Lower leg skin (tissue), 4 donors: ENCODE results near the gene CRHR2. TPM values are rescaled to one million over a fixed set of nuclear protein-coding genes. Genes with fewer than 3 reads are reported as not detected.

ENCODE experiments used
- DNase-seq, 2 donors: peaks; one replicate each; pipeline ENCODE4 v3.0.0-alpha.2; 2019; ENCODE audit warnings: low spot score in 2 of 2
- H3K4me3 ChIP-seq: fragments of 200-600 bp; sonication (generic); 2 replicates; pipeline ENCODE4 v1.5.1; 2017; ENCODE audit warnings: mild to moderate bottlenecking, low read depth; ENCODE audit not compliant: poor library complexity, severe bottlenecking
- CTCF ChIP-seq, 3 donors: fragments of 450-650 bp; IDR thresholded peaks; one replicate each; pipeline ENCODE4 v1.5.1; 2016; ENCODE audit warnings: antibody characterized with exemption in 3 of 3, mild to moderate bottlenecking in 3 of 3, moderate library complexity in 2 of 3
- POLR2A ChIP-seq, 2 donors: fragments of 450-650 bp; IDR thresholded peaks; one replicate each; pipeline ENCODE4 v1.6.1; 2016 to 2017; ENCODE audit warnings: antibody characterized with exemption in 2 of 2, mild to moderate bottlenecking in 1 of 2, moderate library complexity in 1 of 2
- WGBS, 2 donors: methylation state at CpG; one replicate each; pipeline ENCODE4 v1.1.5; 2018; 5-methylcytosine and 5-hydroxymethylcytosine counted together
- intact Hi-C: fragments of 100-400 bp; cut with DNase I; formaldehyde crosslinking; loops from one replicate; pipeline ENCODE4 v1.15.0; 2023; ENCODE audit warnings: low total_unique reads
- total RNA-seq, 4 donors: library from RNA; depleted of rRNA; stranded (reverse); fragments of >200 nt; gene quantifications; one replicate each; pipeline ENCODE4 v1.1.0, GENCODE V29; 2016

The CRHR2 gene
- total RNA-seq, 4 donors from 2014 or later: 0.45 TPM; not detected in 3

- intact Hi-C loops: no loop called here
- WGBS, 2 donors: 90 to 94% methylated on average over 6 of the region's 6 CpGs
- H3K4me3 ChIP-seq: no peak overlapping the region
- TF ChIP-seq CTCF (IDR thresholded peaks at IDR 0.05) (no peak), POLR2A (IDR thresholded peaks at IDR 0.05) (no peak)
- DNase-seq: no peak
Observed at GRCh38 chr7:30706316-30706715, 24.1 kb upstream of the CRHR2 start.

GRCh38 chr7:30705596-30705995 is 23.3 kb upstream of the CRHR2 start:
- no peak for DNase-seq
- TF ChIP-seq CTCF (IDR thresholded peaks at IDR 0.05) (no peak), POLR2A (IDR thresholded peaks at IDR 0.05) (no peak)
- no peak overlapping the region for H3K4me3 ChIP-seq
- WGBS, 2 donors: 74 to 78% methylated on average over 13 of the region's 13 CpGs
- intact Hi-C loops: no loop called here

- WGBS, 2 donors: 76 to 84% methylated on average over 8 of the region's 8 CpGs
- TF ChIP-seq CTCF (IDR thresholded peaks at IDR 0.05) (no peak), POLR2A (IDR thresholded peaks at IDR 0.05) (no peak)
- intact Hi-C loops: no loop called here
- H3K4me3 ChIP-seq: no peak overlapping the region
- DNase-seq: no peak
Observed at GRCh38 chr7:30705008-30705407, 22.8 kb upstream of the CRHR2 start.

GRCh38 chr7:30703756-30704155 is 21.5 kb upstream of the CRHR2 start:
- 79 to 86% methylated on average over 4 of the region's 4 CpGs for WGBS, 2 donors
- TF ChIP-seq CTCF (IDR thresholded peaks at IDR 0.05): no peak
- TF ChIP-seq POLR2A (IDR thresholded peaks at IDR 0.05): no peak
- no peak for DNase-seq
- intact Hi-C loops: no loop called here
- no peak overlapping the region for H3K4me3 ChIP-seq

GRCh38 chr7:30702200-30702599 is 19.9 kb upstream of the CRHR2 start:
- intact Hi-C loops: no loop called here
- no peak for TF ChIP-seq POLR2A (IDR thresholded peaks at IDR 0.05)
- no peak for TF ChIP-seq CTCF (IDR thresholded peaks at IDR 0.05)
- 79 to 100% methylated on average over 1 of the region's 1 CpG for WGBS, 2 donors
- no peak overlapping the region for H3K4me3 ChIP-seq
- no peak for DNase-seq

- no peak overlapping the region for H3K4me3 ChIP-seq
- no peak for DNase-seq
- intact Hi-C loops: no loop called here
- TF ChIP-seq CTCF (IDR thresholded peaks at IDR 0.05): no peak
- no peak for TF ChIP-seq POLR2A (IDR thresholded peaks at IDR 0.05)
- WGBS, 2 donors: 84 to 90% methylated on average over 3 of the region's 3 CpGs
Observed at GRCh38 chr7:30700941-30701340, 18.7 kb upstream of the CRHR2 start.
